GM12878 (cell line): ENCODE measurements around the gene DUOX2. TPM values are rescaled to one million over a fixed set of nuclear protein-coding genes. Genes with fewer than 3 reads are reported as not detected.

Experiments used
- DPF2 ChIP-seq: fragments of 450-650 bp; IDR thresholded peaks from 2 replicates; pipeline ENCODE4 v1.6.1; 2017; ENCODE audit warnings: mild to moderate bottlenecking
- EGR1 ChIP-seq, 2 experiments: IDR thresholded peaks; 1 replicate in 1 of 2; 2 replicates in 1 of 2; pipeline ENCODE4 v1.6.1; 2011 to 2012; ENCODE audit warnings: low read depth in 2 of 2, low read length in 2 of 2, borderline replicate concordance in 1 of 2, mild to moderate bottlenecking in 1 of 2, moderate library complexity in 1 of 2
- KLF5 ChIP-seq: fragments of 450-650 bp; IDR thresholded peaks from 2 replicates; pipeline ENCODE4 v1.6.1; 2014; ENCODE audit warnings: mild to moderate bottlenecking; ENCODE audit not compliant: partially characterized antibody
- NKRF ChIP-seq: fragments of 450-650 bp; conservative IDR thresholded peaks from 2 replicates; pipeline ENCODE4 v1.6.1; 2017; ENCODE audit warnings: mild to moderate bottlenecking, moderate library complexity
- POLR2AphosphoS2 ChIP-seq: IDR thresholded peaks from 2 replicates; pipeline ENCODE4 v1.6.1; 2011; ENCODE audit warnings: low read depth, mild to moderate bottlenecking, low read length, improper control_type of control experiment, moderate library complexity
- RELB ChIP-seq: fragments of 450-650 bp; IDR thresholded peaks from 2 replicates; pipeline ENCODE4 v1.6.1; 2017; ENCODE audit warnings: low read depth, mild to moderate bottlenecking, moderate library complexity
- TARDBP ChIP-seq: IDR thresholded peaks from 2 replicates; pipeline ENCODE4 v1.6.1; 2016; ENCODE audit warnings: borderline replicate concordance
- USF1 ChIP-seq: IDR thresholded peaks from 2 replicates; pipeline ENCODE4 v1.6.1; 2011; ENCODE audit warnings: borderline replicate concordance, low read depth, mild to moderate bottlenecking, moderate library complexity, mixed read lengths, low read length; ENCODE audit not compliant: insufficient read depth; ENCODE audit errors: extremely low read length
- ZBTB33 ChIP-seq: fragments of 450-650 bp; IDR thresholded peaks from 2 replicates; pipeline ENCODE4 v1.6.1; 2017; ENCODE audit warnings: mild to moderate bottlenecking
- ZBTB40 ChIP-seq: fragments of 450-650 bp; IDR thresholded peaks from 2 replicates; pipeline ENCODE4 v1.6.1; 2016; ENCODE audit warnings: mild to moderate bottlenecking, moderate library complexity, borderline replicate concordance
- polyA plus RNA-seq, 11 experiments: library from polyadenylated mRNA; depleted of rRNA in 4 of 11; unstranded in 6 of 11; stranded (reverse) in 5 of 11; fragments of >200 nt; fragmentation: Nextera tagmentation in 4 of 11; fragmentation: Illumina TruSeq in 1 of 11; extraction: Ambion mirVana in 4 of 11; extraction: Trizol in 1 of 11; gene quantifications; 1 replicate in 1 of 11; 2 replicates in 10 of 11; pipeline versions ENCODE4 v1.2.1 to v1.2.3, GENCODE V29; 2011 to 2016; ENCODE audit warnings: inconsistent platforms in 2 of 11, missing spikeins in 2 of 11, low read depth in 1 of 11
- total RNA-seq, 4 experiments: library from RNA; depleted of rRNA in 3 of 4; stranded (reverse); fragments of >200 nt in 3 of 4; fragmentation: Illumina TruSeq in 1 of 4; extraction: Trizol in 1 of 4; gene quantifications; 2 replicates each; pipeline versions ENCODE4 v1.2.1 to v1.2.3, GENCODE V29; 2013 to 2021

DUOX2 gene
- total and polyA plus RNA-seq, 10 of the 15 experiments (the other 5 are each of a cell fraction or from before 2014, with no cell fraction given) = 0.05 TPM; not detected in 9

GRCh38 chr15:45134682-45135604, 21.0 kb upstream of the DUOX2 start (continued):
- TF ChIP-seq ZBTB33 (no peak), KLF5 (no peak), ZBTB40 (no peak), USF1 (no peak), EGR1 (IDR thresholded peaks at IDR 0.05; ENCODE audit: borderline replicate concordance in 1 of 2, low read depth in 2 of 2, low read length in 2 of 2) (no peak), POLR2AphosphoS2 (no peak), RELB (0 out of 2 replicates have a peak, but pooled peaks have one; percentile 66), NKRF (no peak), TARDBP (no peak), DPF2 (peak; percentile 42; the same call in 1 of the 2 replicates)
